HG02852 (cell line): ENCODE measurements around the gene TNFAIP8.

Source experiments
- ATAC-seq: cut with Tn5 transposase; IDR thresholded peaks from one replicate; pipeline ENCODE4 v1.9.1; 2021; ENCODE audit warnings: mild to moderate bottlenecking, moderate library complexity; ENCODE audit not compliant: unreplicated experiment

Gene TNFAIP8

GRCh38 chr5:119389288-119390030, 33.6 kb downstream of the TNFAIP8 start:
- no peak for ATAC-seq

DNA sequence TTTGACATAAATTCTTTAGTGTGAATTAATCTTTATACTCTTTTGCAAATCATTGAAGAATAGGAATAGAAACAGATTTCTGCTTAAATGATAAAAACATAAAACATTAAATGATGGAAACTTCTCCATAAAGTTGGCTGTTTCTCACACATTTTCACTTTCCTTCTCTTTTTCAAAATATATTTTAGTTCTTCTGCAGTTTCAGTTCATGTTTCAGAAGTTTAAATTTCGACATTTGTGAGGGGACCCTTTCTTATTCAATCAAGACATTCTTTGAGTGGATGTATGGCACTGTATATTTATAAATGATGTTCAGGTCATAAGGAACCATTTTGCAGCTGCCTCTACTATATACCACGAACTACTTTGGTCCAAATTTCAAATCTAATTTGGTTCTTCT, 34.6 kb downstream of the TNFAIP8 start:
- ATAC-seq: no peak

GRCh38 chr5:119393201-119393691, 37.4 kb downstream of the TNFAIP8 start:
- no peak for ATAC-seq

GRCh38 chr5:119393746-119394145, 37.9 kb downstream of the TNFAIP8 start:
- ATAC-seq: no peak

DNA sequence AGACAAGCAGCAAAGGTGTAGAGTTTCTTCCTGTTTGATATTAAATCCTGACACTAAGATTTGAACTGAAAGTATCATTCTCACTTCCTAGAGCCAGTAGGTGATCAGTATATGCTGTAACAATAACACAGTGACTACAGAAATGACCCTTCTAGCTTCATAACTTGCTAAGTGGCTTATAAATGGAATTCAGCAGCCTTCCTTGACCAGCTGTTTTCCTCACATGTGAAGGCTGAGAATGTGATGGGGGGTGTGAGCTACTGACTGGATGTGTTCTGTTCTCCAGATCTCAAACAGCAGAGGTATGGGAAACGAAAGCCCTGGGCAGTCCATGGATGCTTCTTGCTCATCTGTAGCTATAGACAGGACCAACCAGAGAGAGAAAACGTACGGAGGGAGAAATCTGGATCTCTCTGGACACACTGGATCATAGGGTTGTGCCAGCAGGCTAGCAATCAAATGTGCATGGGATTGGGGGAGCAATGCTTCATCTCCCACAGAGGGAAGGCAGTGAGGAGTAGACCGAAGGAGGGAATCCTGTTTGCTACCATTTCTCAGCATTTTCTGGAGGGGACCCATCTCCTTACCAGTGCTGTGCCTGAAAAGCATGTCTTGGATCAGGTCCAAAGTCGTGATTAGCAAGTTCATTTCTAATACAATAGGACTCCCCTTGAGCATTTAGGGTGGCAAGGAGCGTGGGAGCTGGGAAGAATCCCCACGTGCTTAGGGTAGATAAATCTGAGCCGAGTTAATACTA, 39.4 kb downstream of the TNFAIP8 start:
- ATAC-seq: peak; percentile 52

DNA sequence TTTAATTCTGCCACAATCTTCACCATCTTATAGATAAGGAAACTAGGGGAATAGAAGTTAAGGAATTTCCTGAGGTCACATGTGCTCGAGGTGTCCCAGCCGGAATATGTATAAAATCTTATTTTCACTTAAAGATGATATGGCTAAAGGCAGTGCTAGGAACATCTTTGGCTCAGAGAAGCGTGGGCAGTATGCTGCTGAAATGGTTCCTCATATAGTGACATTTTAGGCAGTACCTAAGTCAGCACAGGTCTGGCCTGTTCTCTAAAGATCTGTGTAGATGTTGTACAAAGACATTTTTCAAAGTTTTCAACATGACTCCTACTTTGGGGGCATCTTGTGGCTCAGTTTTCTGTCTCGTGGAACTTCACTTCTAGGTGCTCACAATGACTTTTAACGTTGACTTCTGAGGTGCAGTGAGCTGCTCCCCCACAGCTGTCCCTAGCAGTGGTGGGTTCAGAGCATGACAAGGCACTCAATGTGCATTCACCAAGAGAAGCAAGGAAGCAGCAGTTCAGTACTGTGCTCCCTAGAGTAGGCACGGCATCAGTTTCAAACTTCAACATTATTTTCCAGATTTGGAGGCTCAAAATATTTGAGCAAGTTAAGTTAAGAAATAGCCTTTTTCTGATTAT, 40.3 kb downstream of the TNFAIP8 start:
- ATAC-seq: no peak

- ATAC-seq: peak; percentile 54
Measured at GRCh38 chr5:119397518-119398380, 41.9 kb downstream of the TNFAIP8 start.

- no peak for ATAC-seq
Measured at GRCh38 chr5:119398727-119399466, 43.1 kb downstream of the TNFAIP8 start.

DNA sequence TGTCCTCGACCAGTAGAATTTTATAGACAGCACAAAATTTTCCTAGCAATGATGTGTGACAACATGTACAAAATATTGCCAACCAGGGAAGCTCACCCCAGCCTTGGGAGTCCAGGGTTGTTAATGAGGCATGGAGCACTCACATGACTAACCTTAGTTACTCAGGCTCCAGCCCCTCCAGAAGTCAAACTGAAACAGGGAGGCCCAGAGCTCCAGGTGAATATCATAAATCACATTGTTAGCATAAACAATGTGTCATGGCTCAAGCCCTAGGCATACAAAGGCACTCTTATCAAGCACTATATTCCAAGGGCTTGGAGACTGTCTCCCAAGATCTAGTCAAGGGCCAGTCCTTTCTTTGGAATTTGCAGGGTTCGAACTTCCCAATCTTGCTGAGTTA, 44.4 kb downstream of the TNFAIP8 start:
- no peak for ATAC-seq

GRCh38 chr5:119402081-119402480, 46.3 kb downstream of the TNFAIP8 start:
- ATAC-seq: no peak

GRCh38 chr5:119402555-119402954, 46.7 kb downstream of the TNFAIP8 start:
- no peak for ATAC-seq

DNA sequence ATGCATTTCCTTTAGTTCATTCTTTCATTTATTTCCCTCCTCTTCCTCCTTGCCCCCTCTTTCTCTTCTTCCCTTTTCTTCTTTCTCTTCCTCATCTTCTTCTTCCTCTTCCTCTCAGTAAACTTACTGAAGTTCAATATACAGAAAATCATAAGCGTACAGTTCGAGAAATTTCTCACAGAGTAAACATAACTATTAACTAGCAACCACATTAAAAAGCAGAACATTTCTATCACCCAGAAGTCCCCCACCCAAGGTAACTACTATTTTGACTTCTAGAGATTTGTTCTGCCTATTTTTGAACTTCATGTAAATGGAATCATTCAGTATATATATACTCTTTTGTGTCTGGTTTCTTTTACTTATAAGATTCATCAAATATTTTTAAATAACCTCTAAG, 48.2 kb downstream of the TNFAIP8 start:
- ATAC-seq: no peak

GRCh38 chr5:119405419-119405818, 49.6 kb downstream of the TNFAIP8 start:
- no peak for ATAC-seq

GRCh38 chr5:119406551-119407110, 50.8 kb downstream of the TNFAIP8 start:
- ATAC-seq: no peak

DNA sequence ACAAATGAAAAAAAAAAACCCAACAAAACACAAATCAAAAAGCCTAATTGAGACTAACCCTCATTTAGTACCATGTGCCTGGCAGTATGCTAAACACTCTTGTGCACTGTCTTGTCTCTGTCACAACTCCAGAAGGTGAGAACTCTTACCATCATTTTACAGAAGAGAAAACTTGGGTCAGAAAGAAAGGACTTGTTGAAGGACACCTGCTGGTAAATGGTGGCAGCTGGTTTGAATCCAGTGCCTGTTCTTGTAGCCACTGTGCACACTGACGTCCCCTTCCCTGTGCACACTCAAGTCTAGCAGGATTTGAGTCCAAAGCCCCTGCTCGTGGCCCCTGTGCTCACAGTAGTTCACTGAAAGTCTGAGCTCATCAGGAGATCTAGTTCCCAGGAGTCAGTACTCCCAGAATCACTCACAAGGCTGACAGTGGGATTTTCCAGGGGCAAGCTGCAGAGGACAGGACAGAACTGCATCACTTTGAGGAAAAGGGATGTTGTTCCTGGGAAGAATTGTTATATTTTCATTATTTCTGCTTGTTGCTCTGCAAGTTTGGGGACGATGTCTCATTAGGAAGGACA, 53.5 kb downstream of the TNFAIP8 start:
- ATAC-seq: peak; percentile 32

- ATAC-seq: peak; percentile 44
Measured at GRCh38 chr5:119410448-119411159, 54.8 kb downstream of the TNFAIP8 start.

- ATAC-seq: peak; percentile 72
Measured at GRCh38 chr5:119411361-119412278, 55.8 kb downstream of the TNFAIP8 start.
